ENCODE measurements around the gene SLA2. TPM values are rescaled to one million over a fixed set of nuclear protein-coding genes. Genes with fewer than 3 reads are reported as not detected.
"Not testable (repeated sequence)": the region's sequence is repeated elsewhere in the genome, so short reads cannot be mapped to it uniquely, and the experiment has no call there.

The SLA2 gene
- total RNA-seq, 2 experiments from 2014 or later, result 44.1 TPM

DNA sequence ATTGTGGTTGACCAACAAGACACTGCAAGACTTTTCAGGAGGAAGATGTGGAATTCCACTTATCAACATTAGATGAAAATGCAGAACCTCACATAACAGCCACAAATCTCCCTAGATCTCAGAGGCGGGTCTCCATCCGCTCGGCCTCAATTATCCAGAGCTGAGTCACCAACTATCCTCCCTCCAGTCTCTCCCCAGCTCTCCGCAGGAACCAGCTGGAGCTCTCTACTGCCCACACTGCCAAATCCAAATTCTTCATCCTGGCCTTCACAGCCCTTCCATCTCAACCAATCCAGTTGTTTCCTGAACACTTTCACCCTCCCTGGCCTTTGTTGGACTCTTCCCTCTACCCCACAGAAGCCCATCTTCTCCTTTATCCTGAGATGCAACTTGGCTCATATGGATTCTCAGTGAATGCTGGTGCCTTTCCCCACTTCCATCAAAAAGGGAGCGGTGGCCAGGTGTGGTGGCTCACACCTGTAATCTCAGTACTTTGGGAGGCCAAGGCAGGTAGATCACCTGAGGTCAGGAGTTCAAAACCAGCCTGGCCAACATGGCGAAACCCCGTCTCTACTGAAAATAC lies 76.1 kb downstream of the SLA2 start:
- H3K4me3 Mint-ChIP-seq, result no peak overlapping the region
- intact Hi-C loops (cut with micrococcal nuclease), result loop anchor here (5.0 kb wide), 2 partner anchors 267 to 618 kb away; partner anchors contain the start of gene SCAND1
- peaks cover 18% of the 10 kb centered on the region for H3K4me1 Mint-ChIP-seq (ENCODE audit: low read depth)
- DNase-seq, result no peak
- H3K36me3 Mint-ChIP-seq (ENCODE audit: low read depth), result peaks cover 7% of the 10 kb centered on the region
- CTCF ChIA-PET, result interaction anchor here (0.6 to 1.1 kb wide), 2 partner anchors 9 to 239 kb away, joined by 3 read pairs; no protein-coding TSS in a partner anchor
- no peak overlapping the region for H3K27ac Mint-ChIP-seq
- no peaks in the 10 kb centered on the region for H3K27me3 Mint-ChIP-seq (ENCODE audit: low read depth)
- H3K9me3 Mint-ChIP-seq, result peaks cover 3% of the 10 kb centered on the region

DNA sequence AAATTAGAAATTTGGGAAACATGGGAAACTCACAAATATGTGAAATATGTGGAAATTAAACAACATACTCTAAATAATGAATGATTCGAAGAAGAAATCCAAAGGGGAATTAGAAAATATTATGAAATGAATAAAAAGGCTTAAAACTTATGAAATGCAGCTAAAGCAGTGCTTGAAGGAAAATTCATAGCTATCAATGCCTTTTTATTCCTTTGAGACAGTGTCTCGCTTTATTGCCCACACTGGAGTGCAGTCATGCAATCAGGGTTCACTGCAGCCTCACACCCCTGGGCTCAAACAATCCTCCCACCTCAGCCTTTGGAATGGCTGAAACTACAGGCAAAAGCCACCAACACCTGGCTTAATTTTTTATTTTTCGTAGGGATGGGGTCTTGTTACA lies 80.5 kb downstream of the SLA2 start:
- H3K36me3 Mint-ChIP-seq (ENCODE audit: low read depth), result peaks cover 3% of the 10 kb centered on the region
- H3K27me3 Mint-ChIP-seq (ENCODE audit: low read depth), result no peaks in the 10 kb centered on the region
- no peak overlapping the region for H3K27ac Mint-ChIP-seq
- H3K9me3 Mint-ChIP-seq, result peaks cover 6% of the 10 kb centered on the region
- CTCF ChIA-PET, result interaction anchor here (1.0 to 1.1 kb wide), 2 partner anchors 8 to 30 kb away, joined by 3 to 4 read pairs; no protein-coding TSS in a partner anchor
- DNase-seq, result no peak
- no peaks in the 10 kb centered on the region for H3K4me1 Mint-ChIP-seq (ENCODE audit: low read depth)
- intact Hi-C loops (cut with micrococcal nuclease), result no loop called here
- no peak overlapping the region for H3K4me3 Mint-ChIP-seq

DNA sequence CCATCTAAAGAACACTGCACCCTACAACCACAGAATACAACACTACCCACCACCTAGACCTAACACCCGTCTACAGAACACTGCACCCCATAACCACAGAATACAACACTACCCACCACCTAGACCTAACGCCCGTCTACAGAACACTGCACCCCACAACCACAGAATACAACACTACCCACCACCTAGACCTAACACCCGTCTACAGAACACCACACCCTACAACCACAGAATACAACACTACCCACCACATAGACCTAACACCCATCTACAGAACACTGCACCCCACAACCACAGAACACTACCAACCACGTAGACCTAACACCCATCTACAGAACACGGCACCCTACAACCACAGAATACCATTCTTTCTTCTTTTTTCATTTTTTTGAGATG lies 81.3 kb downstream of the SLA2 start:
- H3K4me3 Mint-ChIP-seq; H3K27ac Mint-ChIP-seq; H3K9me3 Mint-ChIP-seq; DNase-seq; H3K36me3 Mint-ChIP-seq (ENCODE audit: low read depth); H3K27me3 Mint-ChIP-seq (ENCODE audit: low read depth); intact Hi-C loops (cut with micrococcal nuclease); H3K4me1 Mint-ChIP-seq (ENCODE audit: low read depth): not testable (repeated sequence)
- CTCF ChIA-PET, result interaction anchor here (1.0 kb wide), 1 partner anchor 31 kb away, joined by 4 read pairs; no protein-coding TSS in a partner anchor

DNA sequence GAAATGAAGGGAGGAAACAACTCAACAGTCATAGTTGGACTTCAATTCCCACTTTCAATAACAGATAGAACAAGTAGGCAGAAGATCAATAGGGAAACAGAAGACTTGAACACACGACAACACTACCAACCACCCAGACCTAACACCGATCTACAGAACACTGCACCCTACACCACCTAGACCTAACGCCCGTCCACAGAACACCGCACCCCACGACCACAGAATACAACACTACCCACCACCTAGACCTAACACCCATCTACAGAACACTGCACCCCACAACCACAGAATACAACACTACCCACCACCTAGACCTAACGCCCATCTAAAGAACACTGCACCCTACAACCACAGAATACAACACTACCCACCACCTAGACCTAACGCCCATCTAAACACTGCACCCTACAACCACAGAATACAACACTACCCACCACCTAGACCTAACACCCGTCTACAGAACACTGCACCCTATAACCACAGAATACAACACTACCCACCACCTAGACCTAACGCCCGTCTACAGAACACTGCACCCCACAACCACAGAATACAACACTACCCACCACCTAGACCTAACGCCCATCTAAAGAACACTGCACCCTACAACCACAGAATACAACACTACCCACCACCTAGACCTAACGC lies 81.8 kb downstream of the SLA2 start:
- intact Hi-C loops (cut with micrococcal nuclease); H3K27ac Mint-ChIP-seq; H3K4me1 Mint-ChIP-seq (ENCODE audit: low read depth); H3K4me3 Mint-ChIP-seq; H3K27me3 Mint-ChIP-seq (ENCODE audit: low read depth); CTCF ChIA-PET; H3K9me3 Mint-ChIP-seq; H3K36me3 Mint-ChIP-seq (ENCODE audit: low read depth); DNase-seq: not testable (repeated sequence)

DNA sequence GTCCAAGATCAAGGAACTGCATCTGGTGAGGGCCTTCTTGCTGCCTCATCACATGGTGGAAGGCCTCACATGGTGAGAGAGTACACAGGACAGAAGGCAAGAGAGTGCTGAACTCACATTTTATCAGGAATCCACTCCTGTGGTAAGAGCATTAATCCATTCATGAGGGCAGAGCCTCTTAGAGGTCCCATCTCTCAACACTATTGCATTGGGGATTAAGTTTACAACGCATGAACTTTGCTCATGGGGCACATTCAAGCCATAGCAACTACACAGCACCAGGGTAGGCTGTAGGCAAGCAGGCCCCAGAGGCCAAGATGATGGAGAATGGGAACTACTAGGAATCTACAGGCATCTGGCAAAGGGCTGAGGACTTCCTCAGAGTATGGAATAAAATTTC lies 82.6 kb downstream of the SLA2 start:
- DNase-seq, result no peak
- intact Hi-C loops (cut with micrococcal nuclease), result no loop called here
- Mint-ChIP-seq H3K4me3 (no peak overlapping the region), H3K27me3 (ENCODE audit: low read depth) (no peaks in the 10 kb centered on the region), H3K27ac (no peak overlapping the region), H3K4me1 (ENCODE audit: low read depth) (no peaks in the 10 kb centered on the region), H3K9me3 (peaks cover 6% of the 10 kb centered on the region), H3K36me3 (ENCODE audit: low read depth) (peaks cover 3% of the 10 kb centered on the region)
- CTCF ChIA-PET, result no interaction called here

DNA sequence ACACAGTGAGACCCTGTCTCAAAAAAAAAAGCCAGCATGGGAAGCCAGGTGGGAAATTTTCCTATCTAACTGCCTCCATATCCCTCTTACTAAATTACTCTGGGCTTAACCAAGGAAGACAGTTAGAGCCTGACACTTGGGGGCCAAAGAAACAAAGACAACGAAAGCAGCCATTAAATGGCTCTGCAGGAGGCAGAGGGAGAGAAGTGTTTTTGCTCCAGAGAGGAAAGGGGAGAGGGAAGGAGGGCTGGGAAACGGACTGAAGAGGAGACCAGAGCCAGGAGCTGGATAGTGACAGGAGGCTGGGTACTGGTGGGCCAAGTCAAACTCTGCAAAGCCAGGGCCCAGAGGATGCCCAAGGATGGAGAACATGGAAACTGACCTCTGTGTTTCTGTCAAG lies 83.3 kb downstream of the SLA2 start:
- no peak for DNase-seq
- CTCF ChIA-PET, result interaction anchor here (0.6 to 1.7 kb wide), 2 partner anchors 43 to 402 kb away, joined by 3 to 5 read pairs; partner anchors contain the start of gene RAB5IF
- Mint-ChIP-seq H3K9me3 (peaks cover 6% of the 10 kb centered on the region), H3K36me3 (ENCODE audit: low read depth) (peaks cover 3% of the 10 kb centered on the region), H3K27me3 (ENCODE audit: low read depth) (no peaks in the 10 kb centered on the region), H3K27ac (no peak overlapping the region), H3K4me1 (ENCODE audit: low read depth) (no peaks in the 10 kb centered on the region), H3K4me3 (no peak overlapping the region)
- intact Hi-C loops (cut with micrococcal nuclease), result no loop called here

Other genes starting within 250 kb of the SLA2 start
- not detected for gene MYL9, start 104.7 kb downstream of the SLA2 start, total RNA-seq
- 10 to 100 TPM; 32.2 to 33.6 TPM for gene TGIF2, start 72.6 kb downstream of the SLA2 start, total RNA-seq
- gene RAB5IF, start 40.4 kb downstream of the SLA2 start, total RNA-seq, result 10 to 100 TPM; 79.8 to 85.9 TPM
- 10 to 100 TPM; 26.1 to 28.2 TPM for gene NDRG3, start 99.9 kb upstream of the SLA2 start, total RNA-seq
- gene DSN1, start 127.6 kb upstream of the SLA2 start, total RNA-seq, result 10 to 100 TPM; 23.0 to 24.7 TPM
- not detected for gene TLDC2, start 229.9 kb upstream of the SLA2 start, total RNA-seq

Data from activated naive CD4-positive, alpha-beta T cell treated with anti-CD3 and anti-CD28 coated beads for 36 hours (primary cell).